NCI-H1694 (cell line): ENCODE data around the gene DAPK1.
"Not testable (repeated sequence)": the region's sequence is repeated elsewhere in the genome, so short reads cannot be mapped to it uniquely, and the experiment has no call there.

ENCODE experiments used
- DNase-seq: peaks from one replicate; lab custom pipeline; 2025; lab: John Stamatoyannopoulos, UW

The DAPK1 gene

GRCh38 chr9:87498046-87498810 lies 561 bp downstream of the DAPK1 start:
- no peak for DNase-seq

GRCh38 chr9:87498811-87499360 lies 1.2 kb downstream of the DAPK1 start:
- DNase-seq: no peak

- DNase-seq: no peak
Observed at GRCh38 chr9:87499424-87500017, 1.9 kb downstream of the DAPK1 start.

- DNase-seq: no peak
Observed at GRCh38 chr9:87500491-87501270, 3.0 kb downstream of the DAPK1 start.

- not testable (repeated sequence) for DNase-seq
Observed at GRCh38 chr9:87501271-87501656, 3.6 kb downstream of the DAPK1 start.

GRCh38 chr9:87501806-87502205 lies 4.1 kb downstream of the DAPK1 start:
- DNase-seq: no peak

- no peak for DNase-seq
Observed at GRCh38 chr9:87502391-87503221, 4.9 kb downstream of the DAPK1 start.

GRCh38 chr9:87503430-87503829 lies 5.8 kb downstream of the DAPK1 start:
- no peak for DNase-seq

- no peak for DNase-seq
Observed at GRCh38 chr9:87503927-87504326, 6.3 kb downstream of the DAPK1 start.

GRCh38 chr9:87504938-87505337 lies 7.3 kb downstream of the DAPK1 start:
- DNase-seq: no peak

GRCh38 chr9:87505869-87506678 lies 8.4 kb downstream of the DAPK1 start:
- no peak for DNase-seq

GRCh38 chr9:87507576-87507975 lies 9.9 kb downstream of the DAPK1 start:
- no peak for DNase-seq

GRCh38 chr9:87510252-87510683 lies 12.6 kb downstream of the DAPK1 start:
- no peak for DNase-seq

- no peak for DNase-seq
Observed at GRCh38 chr9:87512311-87512710, 14.6 kb downstream of the DAPK1 start.

GRCh38 chr9:87513161-87513560 lies 15.5 kb downstream of the DAPK1 start:
- no peak for DNase-seq

- no peak for DNase-seq
Observed at GRCh38 chr9:87513880-87514535, 16.3 kb downstream of the DAPK1 start.

GRCh38 chr9:87515006-87515405 lies 17.3 kb downstream of the DAPK1 start:
- DNase-seq: no peak

- no peak for DNase-seq
Observed at GRCh38 chr9:87515588-87516221, 18.0 kb downstream of the DAPK1 start.

GRCh38 chr9:87516222-87516925 lies 18.7 kb downstream of the DAPK1 start:
- no peak for DNase-seq
